Stimulated activated CD4-positive, alpha-beta T cell treated with anti-CD3 and anti-CD28 coated beads, Interleukin-1b, Interleukin-23, amount 100 ng/mL, for 1 hour (primary cell): ENCODE data around the gene RNF123.

Experiments
- DNase-seq, 2 donors: peaks; one replicate each; pipeline ENCODE4 v3.0.0-alpha.2; 2020; ENCODE audit warnings: low read depth in 2 of 2

The RNF123 gene

GRCh38 chr3:49689046-49689907, at the start of gene RNF123, which contains the start of gene MST1:
RNF123 (plus strand) TSS chr3:49689557; CDS start chr3:49691166, 1,609 bp downstream.
MST1 (minus strand) TSS chr3:49689474; CDS start chr3:49688691, 783 bp downstream.
- peak; percentile 79 to 83 for DNase-seq

GRCh38 chr3:49641292-49641691, 48.1 kb upstream of the RNF123 start:
- no peak for DNase-seq

- DNase-seq = no peak
These were observed 47.2 kb upstream of the RNF123 start for GRCh38 chr3:49641921-49642707.

- no peak for DNase-seq
These were observed 46.6 kb upstream of the RNF123 start for GRCh38 chr3:49642708-49643145.

GRCh38 chr3:49644684-49645083, 44.7 kb upstream of the RNF123 start:
- no peak for DNase-seq

- DNase-seq = no peak
These were observed 43.1 kb upstream of the RNF123 start for GRCh38 chr3:49646236-49646635.

GRCh38 chr3:49647741-49648140, 41.6 kb upstream of the RNF123 start:
- DNase-seq = no peak

- no peak for DNase-seq
These were observed 40.9 kb upstream of the RNF123 start for GRCh38 chr3:49648354-49649019.

GRCh38 chr3:49649576-49649975, 39.8 kb upstream of the RNF123 start:
- DNase-seq = no peak

- no peak for DNase-seq
These were observed 39.2 kb upstream of the RNF123 start for GRCh38 chr3:49650177-49650576.

GRCh38 chr3:49650637-49651036, 38.7 kb upstream of the RNF123 start:
- DNase-seq = no peak

GRCh38 chr3:49652218-49652902, 37.0 kb upstream of the RNF123 start:
- no peak for DNase-seq

GRCh38 chr3:49652903-49653415, 36.4 kb upstream of the RNF123 start:
- no peak for DNase-seq

GRCh38 chr3:49653621-49654020, 35.7 kb upstream of the RNF123 start:
- no peak for DNase-seq

GRCh38 chr3:49654176-49654825, 35.1 kb upstream of the RNF123 start:
- no peak for DNase-seq

- no peak for DNase-seq
These were observed 34.3 kb upstream of the RNF123 start for GRCh38 chr3:49654955-49655556.

GRCh38 chr3:49655731-49656285, 33.5 kb upstream of the RNF123 start:
- DNase-seq = no peak

- DNase-seq = no peak
These were observed 32.7 kb upstream of the RNF123 start for GRCh38 chr3:49656541-49657112.

- no peak for DNase-seq
These were observed 32.0 kb upstream of the RNF123 start for GRCh38 chr3:49657208-49657915.
